Kidney capillary endothelial cell (primary cell): ENCODE measurements around the gene MSH5.
"Not testable (repeated sequence)": the region's sequence is repeated elsewhere in the genome, so short reads cannot be mapped to it uniquely, and the experiment has no call there.

Experiments
- DNase-seq: peaks from one replicate; pipeline ENCODE4 v3.0.0-alpha.2; 2018; ENCODE audit warnings: low spot score

The MSH5 gene

GRCh38 chr6:31739639-31740396 is at the start of gene MSH5:
Gene MSH5 (plus strand): TSS chr6:31740005. CDS start chr6:31740467, 462 bp downstream.
- peak; percentile 100 for DNase-seq

GRCh38 chr6:31690231-31691077 is 49.4 kb upstream of the MSH5 start:
- no peak for DNase-seq

DNA sequence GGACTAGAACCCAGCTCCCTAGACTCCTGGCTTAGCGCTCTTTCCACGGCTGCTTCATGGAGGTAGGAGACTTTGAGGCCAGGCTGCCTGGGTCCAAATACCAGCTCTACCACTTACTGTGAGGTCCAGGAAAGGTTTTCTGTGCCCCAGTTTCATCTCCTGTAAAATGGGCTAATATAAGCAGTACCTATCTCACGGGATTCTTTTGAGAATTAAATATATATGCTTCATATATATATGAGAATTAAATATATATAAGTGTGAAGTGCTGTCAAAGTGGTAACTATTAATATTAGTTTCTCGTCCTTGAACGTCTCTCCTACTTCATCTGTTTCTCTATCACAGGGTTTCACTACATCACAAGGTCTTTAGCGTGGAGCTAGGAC is 48.7 kb upstream of the MSH5 start:
- DNase-seq, result no peak

DNA sequence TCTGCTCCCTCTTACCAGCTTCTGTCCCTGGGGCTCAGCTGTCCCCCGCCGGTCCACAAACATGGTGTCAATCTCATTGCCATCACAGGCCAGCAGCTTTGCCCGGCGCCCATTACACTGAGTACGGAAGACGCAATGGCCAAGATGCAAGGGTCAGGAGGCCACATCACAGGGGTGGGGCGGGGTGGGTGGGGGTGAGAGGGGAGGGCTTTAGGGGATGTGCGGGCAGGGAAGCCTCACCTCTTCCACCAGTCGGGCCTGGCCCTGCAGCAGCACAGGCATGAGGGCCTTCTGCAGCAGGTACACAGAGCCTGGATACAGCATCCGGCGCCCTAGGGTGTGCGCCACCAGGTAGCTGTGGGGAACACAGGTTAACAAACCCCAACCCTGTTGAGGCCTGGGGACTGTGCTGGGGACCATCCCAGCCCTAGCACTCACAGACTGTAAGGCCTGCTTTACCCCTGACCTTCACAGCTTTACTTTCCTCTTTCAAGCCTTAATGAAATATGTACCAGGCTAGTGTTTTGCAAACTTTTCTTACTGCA is 48.2 kb upstream of the MSH5 start:
- no peak for DNase-seq

DNA sequence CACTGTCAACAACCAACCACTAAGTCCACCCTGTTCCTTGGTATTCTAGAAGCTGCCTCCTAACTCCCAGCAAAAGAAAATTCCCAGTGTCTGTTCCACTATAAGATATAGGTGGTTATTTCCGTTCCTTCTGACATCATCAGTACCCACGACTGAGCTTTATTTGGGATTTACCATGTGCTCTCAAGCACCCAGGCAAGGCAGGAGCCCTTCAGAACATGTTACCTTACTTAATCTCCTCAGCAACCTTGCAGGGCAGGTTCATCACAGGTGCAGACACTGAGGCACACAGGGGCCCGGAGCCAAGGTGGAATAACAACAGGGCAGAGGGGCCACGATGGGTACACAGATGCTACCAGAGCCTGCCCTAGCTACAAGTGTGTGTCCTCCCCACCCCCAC is 47.5 kb upstream of the MSH5 start:
- DNase-seq, result no peak

DNA sequence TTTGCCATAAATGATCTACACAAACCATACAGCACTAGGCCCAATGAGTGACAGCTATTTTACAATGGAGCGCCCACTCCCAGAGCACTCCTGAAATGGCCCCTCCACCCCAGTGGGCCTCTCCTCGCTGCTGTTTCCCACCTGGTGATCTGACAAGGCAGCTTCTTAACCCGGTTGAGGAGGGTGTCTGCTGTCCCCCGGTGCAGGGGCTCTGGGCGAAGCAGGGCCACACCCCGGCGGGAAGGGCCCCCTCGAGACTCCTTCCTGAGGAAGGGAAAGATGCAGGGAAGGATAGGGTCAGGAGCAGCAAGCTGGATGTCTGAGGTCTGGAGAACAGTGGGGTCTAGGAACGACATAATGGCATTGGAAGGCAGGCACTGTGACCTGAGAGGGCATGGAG is 46.9 kb upstream of the MSH5 start:
- no peak for DNase-seq

DNA sequence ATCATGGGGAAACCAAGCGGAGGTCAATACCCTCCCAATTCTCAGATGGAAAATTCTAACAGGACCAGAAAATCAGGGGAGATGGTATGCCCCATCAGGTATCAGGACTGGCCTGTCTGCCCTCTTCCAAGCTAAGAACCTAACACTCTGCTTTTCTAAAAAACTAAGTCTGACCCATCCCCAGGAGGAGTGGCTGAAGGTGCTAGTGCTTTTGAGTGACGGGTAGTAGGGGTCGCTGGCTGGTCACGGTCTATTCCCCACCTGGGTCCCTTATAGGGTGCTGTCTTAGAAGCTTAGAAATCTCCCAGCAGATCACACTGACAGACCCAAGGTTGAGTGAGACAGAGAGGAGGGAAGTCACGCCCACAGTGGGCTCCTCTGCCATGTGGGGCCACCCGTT is 46.3 kb upstream of the MSH5 start:
- DNase-seq, result no peak

- DNase-seq, result no peak
These were observed 42.2 kb upstream of the MSH5 start for GRCh38 chr6:31697555-31697954.

DNA sequence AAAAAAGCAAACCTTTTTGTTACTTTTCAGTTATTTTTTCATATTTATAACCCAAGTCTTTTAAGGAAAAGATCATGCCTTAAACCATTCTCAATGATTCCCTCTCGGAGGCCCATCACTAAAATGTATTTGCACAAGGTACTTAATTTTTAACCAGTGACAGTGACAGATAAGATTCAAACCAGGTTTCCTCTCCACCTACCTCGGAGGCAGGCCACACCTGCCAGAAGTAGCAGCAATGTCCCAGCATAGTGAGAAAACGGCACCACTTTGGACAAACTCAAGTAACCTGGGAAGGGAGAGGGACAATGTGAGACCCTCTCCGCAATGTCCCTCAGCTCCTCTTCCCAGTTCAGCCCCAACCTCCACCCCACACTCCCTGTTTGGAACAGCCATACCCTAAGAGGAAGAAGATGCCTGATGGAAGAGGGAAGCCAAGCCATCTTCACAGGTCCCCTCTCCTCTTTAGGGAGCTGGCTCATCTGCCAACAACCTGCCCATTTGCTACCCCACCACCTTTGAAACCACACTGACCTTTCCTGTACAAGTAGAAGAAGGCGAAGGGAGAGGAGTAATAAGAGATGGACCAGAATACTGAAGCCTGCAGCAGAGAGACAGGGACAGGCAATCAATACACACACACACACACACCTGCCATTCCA is 38.9 kb upstream of the MSH5 start:
- DNase-seq, result no peak

DNA sequence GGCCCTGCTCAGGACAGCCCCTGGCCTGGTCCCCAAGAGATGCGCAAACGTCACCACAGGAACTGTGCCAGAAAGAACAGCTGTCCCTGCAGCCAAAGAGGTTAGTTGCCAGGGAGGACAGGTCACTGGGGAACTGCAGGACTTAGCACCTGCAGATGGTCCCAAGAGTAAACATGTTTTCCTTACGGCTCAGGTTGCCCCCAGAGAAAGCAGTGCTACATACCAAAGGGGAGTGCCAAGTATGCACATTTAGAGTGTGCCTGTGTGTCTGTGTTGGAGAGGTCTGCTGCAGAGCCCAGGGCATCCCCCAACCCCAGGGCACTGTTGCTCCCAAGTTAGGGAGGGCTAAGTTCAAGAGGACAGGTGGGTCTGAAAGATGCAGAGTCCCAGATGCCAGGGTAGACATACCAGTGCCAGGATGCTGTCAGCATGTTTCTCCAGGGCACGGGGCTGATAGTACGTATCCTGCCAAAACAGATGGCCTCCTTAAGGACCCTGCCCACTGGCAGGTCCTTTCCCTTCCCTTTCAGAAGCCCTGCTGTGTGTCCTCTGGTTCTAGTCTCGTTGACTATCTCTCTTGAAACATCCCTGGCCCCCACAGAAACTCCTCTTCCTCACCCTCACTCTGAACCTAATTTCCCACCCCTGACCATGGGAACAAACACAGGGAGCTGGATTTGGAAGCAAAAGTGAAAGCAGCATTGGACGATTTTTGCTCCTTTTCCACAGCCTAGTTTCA is 38.0 kb upstream of the MSH5 start:
- no peak for DNase-seq

DNA sequence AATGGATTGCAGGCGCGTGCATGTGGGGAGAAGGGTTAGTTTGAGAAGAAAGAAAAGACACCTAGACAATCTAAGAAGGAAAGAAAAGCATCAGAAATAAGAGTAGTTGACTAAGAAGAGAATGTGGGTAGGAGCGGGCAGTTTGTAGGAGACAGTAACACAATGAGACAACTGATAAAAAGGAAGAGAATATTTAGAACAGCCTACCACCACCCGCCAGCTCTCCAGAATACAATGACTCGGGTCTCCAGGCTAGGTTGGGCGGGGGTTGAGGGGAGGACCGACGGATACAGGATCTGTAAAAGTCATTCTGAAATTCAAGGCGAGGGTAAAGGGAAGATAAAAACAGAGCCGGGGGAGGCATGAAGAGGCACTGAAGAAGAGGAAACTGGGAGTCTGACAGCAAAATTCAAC is 37.4 kb upstream of the MSH5 start:
- no peak for DNase-seq

DNA sequence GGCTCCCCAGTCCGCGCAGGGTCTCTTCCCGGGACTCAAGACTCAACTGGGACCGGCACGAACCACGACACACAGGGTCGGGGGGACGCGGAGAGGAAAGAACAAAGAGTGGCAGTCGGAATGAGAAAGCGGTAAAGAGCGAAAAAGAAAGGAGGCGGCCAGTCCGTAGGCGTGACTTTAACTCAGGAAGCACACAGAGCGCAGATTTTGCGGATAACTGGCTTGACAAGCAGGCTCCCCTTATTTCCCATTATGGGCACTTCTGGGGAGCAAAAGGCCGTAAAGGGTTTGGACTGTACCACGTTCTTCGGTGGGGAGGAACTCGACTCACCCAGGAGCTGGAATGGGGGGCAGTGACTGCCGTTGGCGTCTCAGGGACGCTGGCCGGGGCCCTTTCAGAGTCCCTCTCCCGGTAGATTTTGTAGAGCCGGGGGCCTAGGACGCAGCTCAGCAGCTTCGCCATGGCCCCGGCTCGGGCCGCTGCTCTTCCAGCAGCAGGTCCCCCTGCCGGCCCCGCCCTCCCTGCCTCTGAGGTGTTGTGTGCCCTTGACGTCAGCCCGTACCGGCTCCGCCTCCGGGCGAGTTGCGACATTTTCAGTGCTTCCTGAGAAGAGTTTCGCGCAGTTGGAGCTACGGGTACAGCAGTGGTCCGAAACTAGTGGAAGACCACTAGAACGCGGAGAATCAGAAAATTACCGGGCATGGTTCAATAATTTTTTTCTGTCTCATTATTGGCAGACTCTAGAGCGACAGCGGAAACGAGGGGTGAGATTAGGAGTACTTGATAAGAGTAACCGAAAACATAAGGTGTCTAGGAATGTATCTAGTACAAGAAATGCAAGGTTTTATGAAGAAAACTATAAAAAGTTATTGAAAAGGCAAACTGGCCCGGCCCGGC is 36.7 kb upstream of the MSH5 start, which contains the start of gene ABHD16A:
TSS of gene ABHD16A (minus strand) at position 506 of the 898 bp plus-strand sequence. CDS start at position 463, 43 bp downstream.
- peak; percentile 97 for DNase-seq

DNA sequence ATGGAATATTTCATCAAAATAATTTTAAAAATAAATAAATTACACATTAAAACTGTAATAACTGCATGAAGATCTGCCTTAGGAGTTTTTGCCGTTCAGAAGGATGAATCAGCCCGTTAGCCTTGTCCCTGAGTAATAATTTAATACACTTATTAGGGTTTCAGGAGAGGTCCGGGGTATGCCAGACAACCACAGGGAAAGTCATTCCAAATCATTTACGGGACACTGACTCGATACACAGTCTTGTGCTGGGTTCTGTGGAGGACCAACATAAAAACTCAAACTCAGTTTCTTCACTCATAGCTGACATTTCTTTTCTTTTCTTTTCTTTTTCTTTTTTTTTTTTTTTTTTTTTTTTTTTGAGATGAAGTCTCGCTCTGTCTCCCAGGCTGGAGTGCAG is 33.9 kb upstream of the MSH5 start:
- no peak for DNase-seq

DNA sequence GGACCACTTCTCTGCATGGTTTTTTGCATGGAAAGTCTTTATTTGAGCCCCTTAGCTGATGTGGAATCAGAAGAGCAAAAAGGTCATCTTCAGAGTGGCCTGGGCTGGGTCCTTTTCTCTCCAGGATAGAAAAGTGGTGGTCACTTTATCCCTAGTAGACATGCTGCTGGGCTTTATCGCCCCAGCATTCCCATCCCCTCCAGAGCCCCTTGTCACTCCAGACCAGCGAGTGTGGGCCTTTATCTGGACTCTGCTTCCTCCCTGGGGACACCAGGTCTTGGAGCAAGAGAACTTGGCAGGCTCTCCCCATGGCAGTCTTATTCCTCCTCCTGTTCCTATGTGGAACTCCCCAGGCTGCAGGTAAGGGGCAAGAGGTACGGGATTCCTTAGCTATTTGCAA is 33.2 kb upstream of the MSH5 start, which contains the start of gene LY6G6F:
TSS of gene LY6G6F (plus strand) at position 268 of the 400 bp plus-strand sequence. CDS start at position 309, 41 bp downstream.
- no peak for DNase-seq

DNA sequence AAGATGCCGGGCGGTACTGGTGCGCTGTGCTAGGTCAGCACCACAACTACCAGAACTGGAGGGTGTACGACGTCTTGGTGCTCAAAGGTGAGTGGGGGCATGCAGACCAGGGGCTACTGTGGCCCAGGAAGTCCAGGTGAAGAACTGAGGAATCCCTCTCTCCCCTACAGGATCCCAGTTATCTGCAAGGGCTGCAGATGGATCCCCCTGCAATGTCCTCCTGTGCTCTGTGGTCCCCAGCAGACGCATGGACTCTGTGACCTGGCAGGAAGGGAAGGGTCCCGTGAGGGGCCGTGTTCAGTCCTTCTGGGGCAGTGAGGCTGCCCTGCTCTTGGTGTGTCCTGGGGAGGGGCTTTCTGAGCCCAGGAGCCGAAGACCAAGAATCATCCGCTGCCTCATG is 32.1 kb upstream of the MSH5 start:
- DNase-seq, result no peak

DNA sequence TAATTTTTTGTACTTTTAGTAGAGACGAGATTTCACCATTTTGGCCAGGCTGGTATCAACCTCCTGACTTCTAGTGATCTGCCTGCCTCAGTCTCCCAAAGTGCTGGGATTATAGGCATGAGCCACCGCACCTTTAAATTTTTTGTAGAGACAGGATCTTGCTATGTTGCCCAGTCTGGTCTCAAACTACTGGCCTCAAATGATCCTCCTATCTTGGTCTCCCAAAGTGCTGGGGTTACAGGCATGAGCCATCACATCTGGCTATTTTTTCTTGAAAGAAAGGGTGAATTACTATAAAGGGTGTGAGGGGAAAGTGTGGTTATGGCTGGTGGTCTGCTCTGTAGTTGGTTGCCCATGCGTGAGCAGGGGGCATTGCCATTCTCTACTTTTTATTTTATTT is 31.6 kb upstream of the MSH5 start:
- no peak for DNase-seq

- not testable (repeated sequence) for DNase-seq
These were observed 30.6 kb upstream of the MSH5 start for GRCh38 chr6:31709157-31709556.

GRCh38 chr6:31710523-31711219 is 29.1 kb upstream of the MSH5 start:
- no peak for DNase-seq

GRCh38 chr6:31711233-31711632 is 28.6 kb upstream of the MSH5 start:
- no peak for DNase-seq

GRCh38 chr6:31712296-31712695 is 27.5 kb upstream of the MSH5 start:
- DNase-seq, result no peak
